Spleen (tissue), 11 donors: ENCODE results near the gene PLBD2. TPM values are rescaled to one million over a fixed set of nuclear protein-coding genes. Genes with fewer than 3 reads are reported as not detected.

Source experiments
- DNase-seq: peaks from one replicate; pipeline ENCODE4 v3.0.0-alpha.2; 2020
- H3K27ac ChIP-seq, 8 donors: fragments of 200-600 bp; sonication (generic) in 7 of 8; 1 replicate in 4 of 8; 2 replicates in 4 of 8; pipeline versions ENCODE4 v1.5.0 to v1.8.0; 2016 to 2021; ENCODE audit warnings: inconsistent platforms in 4 of 8, mild to moderate bottlenecking in 4 of 8, moderate library complexity in 1 of 8
- H3K27me3 ChIP-seq, 7 donors: fragments of 200-600 bp; sonication (generic) in 6 of 7; replicated peaks in 1 of 7; 1 replicate in 4 of 7; 2 replicates in 3 of 7; pipeline versions ENCODE4 v1.5.0 to v1.8.0; 2016 to 2021; ENCODE audit warnings: inconsistent platforms in 3 of 7, mild to moderate bottlenecking in 1 of 7
- H3K36me3 ChIP-seq, 6 donors: fragments of 200-600 bp; sonication (generic) in 5 of 6; 1 replicate in 4 of 6; 2 replicates in 2 of 6; pipeline versions ENCODE4 v1.5.0 to v1.8.0; 2016 to 2021; ENCODE audit warnings: inconsistent platforms in 2 of 6
- H3K4me1 ChIP-seq, 6 donors: fragments of 200-600 bp; sonication (generic) in 5 of 6; 1 replicate in 3 of 6; 2 replicates in 3 of 6; pipeline versions ENCODE4 v1.5.0 to v1.8.0; 2016 to 2021; ENCODE audit warnings: inconsistent platforms in 3 of 6
- H3K4me3 ChIP-seq, 8 donors: fragments of 200-600 bp; sonication (generic) in 7 of 8; 1 replicate in 4 of 8; 2 replicates in 4 of 8; pipeline versions ENCODE4 v1.5.0 to v1.8.0; 2016 to 2021; ENCODE audit warnings: inconsistent platforms in 4 of 8, mild to moderate bottlenecking in 4 of 8, moderate library complexity in 2 of 8
- H3K9me3 ChIP-seq, 8 donors: fragments of 200-600 bp; sonication (generic) in 7 of 8; 1 replicate in 4 of 8; 2 replicates in 4 of 8; pipeline versions ENCODE4 v1.5.0 to v1.8.0; 2016 to 2021; ENCODE audit warnings: inconsistent platforms in 4 of 8
- CTCF ChIP-seq, 11 experiments: fragments of 200-600 bp in 7 of 11; fragments of 450-650 bp in 4 of 11; sonication (generic) in 4 of 11; IDR thresholded peaks in 8 of 11; conservative IDR thresholded peaks in 3 of 11; 1 replicate in 7 of 11; 2 replicates in 4 of 11; pipeline versions ENCODE4 v1.4.0 to v1.8.0; 2016 to 2021; ENCODE audit warnings: antibody characterized with exemption in 11 of 11, inconsistent platforms in 4 of 11, mild to moderate bottlenecking in 1 of 11
- POLR2A ChIP-seq, 3 donors: fragments of 450-650 bp; IDR thresholded peaks; one replicate each; pipeline ENCODE4 v1.5.1; 2017; ENCODE audit warnings: antibody characterized with exemption in 3 of 3, mild to moderate bottlenecking in 1 of 3
- POLR2AphosphoS5 ChIP-seq, 3 donors: sonication (generic); formaldehyde crosslinking; IDR thresholded peaks; one replicate each; pipeline ENCODE4 v1.5.1; 2017; ENCODE audit warnings: antibody characterized with exemption in 3 of 3
- WGBS, 5 donors: extraction: QIAGEN DNeasy Blood & Tissue Kit in 3 of 5; methylation state at CpG; one replicate each; pipeline versions ENCODE4 v1.1.5 to v1.1.7; 2013 to 2018; 5-methylcytosine and 5-hydroxymethylcytosine counted together
- intact Hi-C: fragments of 100-400 bp; cut with DNase I; formaldehyde crosslinking; loops from one replicate; pipeline ENCODE4 v1.15.0; 2023; ENCODE audit warnings: low total_unique reads
- polyA plus RNA-seq, 3 donors: library from polyadenylated mRNA; stranded (reverse); fragments of 200-250 nt; gene quantifications; one replicate each; pipeline ENCODE4 v1.2.1, GENCODE V29; 2013
- total RNA-seq, 7 donors: library from RNA; depleted of rRNA in 3 of 7; stranded (reverse); fragments of >200 nt in 3 of 7; fragmentation: NEBNext Ultra II Directional in 4 of 7; extraction: Animal tissue kit (Norgen Biotek cat#: 25700) in 4 of 7; gene quantifications; one replicate each; pipeline versions ENCODE4 v1.1.0 to v1.2.1, GENCODE V29; 2016 to 2021
- donor health status: healthy with polysubstance abuse.
- donor health status: DM: no; HTN: no; CAD: no; lungs with moderate emphysema.
- donor health status: DM: no; HTN: no; CAD: no.
- donor health status: Bipolar disorder and iron deficiency.
- donor health status: healthy.
- donor health status: DM: no; HTN: no; CAD: no.
- donor health status: DM: yes; HTN: yes; CAD: no.

Gene PLBD2
- total and polyA plus RNA-seq, 10 donors, result 4.2 to 38.8 (median 29.2) TPM

DNA sequence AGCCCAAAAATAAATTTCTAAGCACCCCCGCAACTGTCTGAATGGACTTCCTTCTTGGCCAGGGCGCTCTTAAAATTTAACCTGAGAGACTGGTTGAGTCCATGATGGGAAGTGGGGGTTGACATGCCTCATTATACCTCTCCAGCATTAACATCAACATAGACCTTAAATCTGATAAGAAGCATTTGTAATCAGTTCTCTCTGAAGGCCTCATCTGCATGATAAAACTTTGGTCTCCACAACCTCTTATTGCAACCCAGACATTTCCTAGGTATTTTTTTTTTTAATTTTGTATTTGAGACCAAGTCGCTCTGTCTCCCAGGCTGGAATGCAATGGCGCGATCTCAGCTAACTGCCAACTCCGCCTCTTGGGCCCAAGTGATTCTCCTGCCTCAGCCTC lies 13.1 kb upstream of the PLBD2 start:
- 89 to 99% (median 97%) methylated on average over 6 of the region's 6 CpGs for WGBS, 5 donors
- TF ChIP-seq CTCF (IDR thresholded peaks at IDR 0.05 in 8 of 11, conservative IDR thresholded peaks at IDR 0.05 in 3 of 11) (no peak), POLR2A (IDR thresholded peaks at IDR 0.05) (no peak), POLR2AphosphoS5 (IDR thresholded peaks at IDR 0.05) (no peak)

DNA sequence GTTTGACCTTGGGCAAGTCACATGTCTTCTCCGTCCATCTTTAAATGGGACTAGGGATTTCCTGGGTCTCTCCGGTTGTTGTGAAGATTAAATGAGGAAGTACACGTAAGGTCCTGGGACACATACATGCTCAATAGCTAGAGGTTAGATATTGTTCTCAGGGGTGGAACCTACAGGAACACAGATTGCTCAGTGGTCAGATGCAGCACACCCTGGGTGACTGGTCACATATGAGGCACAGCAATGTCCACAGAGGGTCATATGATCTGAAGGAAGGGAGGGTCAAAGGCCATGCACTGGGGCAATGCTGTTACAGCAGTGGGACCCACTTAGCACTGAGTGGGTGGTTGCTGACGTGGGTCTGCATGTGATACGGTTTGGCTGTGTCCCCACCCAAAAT lies 12.0 kb upstream of the PLBD2 start:
- no peaks in the 10 kb centered on the region for H3K9me3 ChIP-seq

More for the DNA sequence above, 13.1 kb upstream of the PLBD2 start:
- no peak for DNase-seq
- Histone ChIP-seq H3K36me3 (no peaks in the 10 kb centered on the region), H3K27me3 (peaks cover 0 to 9% (median 0%) of the 10 kb centered on the region in 7 donors), H3K4me1 (peaks cover 0 to 6% (median 0%) of the 10 kb centered on the region in 6 donors), H3K27ac (no peak overlapping the region), H3K9me3 (no peaks in the 10 kb centered on the region), H3K4me3 (no peak overlapping the region)
- intact Hi-C loops, result no loop called here

DNA sequence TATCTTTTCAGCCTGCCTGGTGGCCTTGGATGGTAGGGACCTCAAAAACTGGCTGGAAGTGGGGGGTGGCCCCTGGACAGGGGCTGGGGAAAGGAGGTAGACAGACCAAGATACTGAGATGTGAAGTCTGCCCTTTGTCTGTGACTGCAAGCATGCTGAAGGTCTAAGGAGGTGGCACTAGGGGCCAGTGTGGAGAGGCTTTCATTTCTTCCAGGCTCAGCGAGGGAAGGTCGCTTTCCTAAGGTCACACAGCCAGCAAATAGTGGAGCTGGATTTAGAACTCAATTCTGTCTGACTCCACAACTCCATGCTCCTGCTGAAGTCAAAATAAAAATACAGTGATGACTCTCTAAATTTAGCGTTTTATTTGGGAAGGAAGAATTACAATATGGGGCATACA lies 11.3 kb upstream of the PLBD2 start:
- intact Hi-C loops, result no loop called here
- no peak overlapping the region for H3K27ac ChIP-seq
- no peaks in the 10 kb centered on the region for H3K4me1 ChIP-seq
- peaks cover 0 to 9% (median 0%) of the 10 kb centered on the region in 7 donors for H3K27me3 ChIP-seq
- TF ChIP-seq POLR2AphosphoS5 (IDR thresholded peaks at IDR 0.05) (no peak), POLR2A (IDR thresholded peaks at IDR 0.05) (no peak), CTCF (IDR thresholded peaks at IDR 0.05 in 8 of 11, conservative IDR thresholded peaks at IDR 0.05 in 3 of 11) (no peak)
- WGBS, 5 donors, result 90 to 98% (median 95%) methylated on average over 3 of the region's 3 CpGs
- DNase-seq, result no peak
- H3K4me3 ChIP-seq, result no peak overlapping the region
- H3K36me3 ChIP-seq, result no peaks in the 10 kb centered on the region
- H3K9me3 ChIP-seq, result no peaks in the 10 kb centered on the region

More for the DNA sequence above, 12.0 kb upstream of the PLBD2 start:
- Histone ChIP-seq H3K27ac (no peak overlapping the region), H3K4me1 (peaks cover 0 to 6% (median 0%) of the 10 kb centered on the region in 6 donors), H3K4me3 (no peak overlapping the region), H3K36me3 (no peaks in the 10 kb centered on the region), H3K27me3 (peaks cover 0 to 9% (median 0%) of the 10 kb centered on the region in 7 donors)
- intact Hi-C loops, result no loop called here
- DNase-seq, result no peak
- TF ChIP-seq CTCF (IDR thresholded peaks at IDR 0.05 in 8 of 11, conservative IDR thresholded peaks at IDR 0.05 in 3 of 11) (no peak), POLR2A (IDR thresholded peaks at IDR 0.05) (no peak), POLR2AphosphoS5 (IDR thresholded peaks at IDR 0.05) (no peak)
- 56 to 81% (median 73%) methylated on average over 5 of the region's 5 CpGs for whole genome bisulfite sequencing, 5 donors

GRCh38 chr12:113347892-113348291 lies 10.5 kb upstream of the PLBD2 start:
- no peak for DNase-seq
- Histone ChIP-seq H3K4me1 (no peaks in the 10 kb centered on the region), H3K27ac (no peak overlapping the region), H3K36me3 (no peaks in the 10 kb centered on the region), H3K4me3 (no peak overlapping the region), H3K9me3 (no peaks in the 10 kb centered on the region), H3K27me3 (peaks cover 0 to 9% (median 0%) of the 10 kb centered on the region in 7 donors)
- WGBS, 5 donors, result 85 to 92% (median 91%) methylated on average over 2 of the region's 2 CpGs
- TF ChIP-seq POLR2A (IDR thresholded peaks at IDR 0.05), result no peak
- no peak for TF ChIP-seq CTCF (IDR thresholded peaks at IDR 0.05 in 8 of 11, conservative IDR thresholded peaks at IDR 0.05 in 3 of 11)
- no peak for TF ChIP-seq POLR2AphosphoS5 (IDR thresholded peaks at IDR 0.05)
- intact Hi-C loops, result no loop called here
